Stimulated activated CD4-positive, alpha-beta T cell treated with anti-CD3 and anti-CD28 coated beads, Interleukin-12 subunit alpha, Interleukin-12 subunit beta, amount 100 ng/mL, for 4 hours (primary cell): ENCODE results near the gene GNAQ.
"Not testable (repeated sequence)": the region's sequence is repeated elsewhere in the genome, so short reads cannot be mapped to it uniquely, and the experiment has no call there.

Source experiments
- DNase-seq: peaks from one replicate; pipeline ENCODE4 v3.0.0-alpha.2; 2020

Gene GNAQ

DNA sequence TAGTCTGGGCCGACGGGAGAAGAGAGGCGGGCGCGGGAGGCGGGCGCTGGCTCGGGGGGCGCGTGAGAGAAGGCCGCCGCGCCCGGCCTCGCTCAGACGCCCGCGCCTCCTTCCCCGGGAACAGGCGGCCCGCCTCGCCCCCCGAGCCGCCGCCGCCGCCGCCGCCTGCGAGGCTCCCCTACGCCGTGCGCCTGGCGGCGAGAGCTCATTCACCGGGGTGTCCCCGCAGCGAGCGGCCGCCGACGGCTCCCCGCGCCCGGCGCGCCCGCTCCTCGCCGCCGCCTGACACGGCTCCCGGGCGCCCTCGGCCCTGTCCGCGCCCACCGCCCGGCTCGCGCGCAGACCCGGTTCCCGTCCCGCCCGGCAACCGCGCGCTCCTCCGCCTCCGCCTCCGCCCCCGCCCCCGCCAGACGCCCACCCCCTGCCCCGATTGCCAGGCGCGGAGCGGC is at the start of gene GNAQ:
Gene GNAQ (minus strand): TSS at position 368 of the 449 bp plus-strand sequence. CDS start 576 bp downstream, outside the sequence.
- DNase-seq: no peak

DNA sequence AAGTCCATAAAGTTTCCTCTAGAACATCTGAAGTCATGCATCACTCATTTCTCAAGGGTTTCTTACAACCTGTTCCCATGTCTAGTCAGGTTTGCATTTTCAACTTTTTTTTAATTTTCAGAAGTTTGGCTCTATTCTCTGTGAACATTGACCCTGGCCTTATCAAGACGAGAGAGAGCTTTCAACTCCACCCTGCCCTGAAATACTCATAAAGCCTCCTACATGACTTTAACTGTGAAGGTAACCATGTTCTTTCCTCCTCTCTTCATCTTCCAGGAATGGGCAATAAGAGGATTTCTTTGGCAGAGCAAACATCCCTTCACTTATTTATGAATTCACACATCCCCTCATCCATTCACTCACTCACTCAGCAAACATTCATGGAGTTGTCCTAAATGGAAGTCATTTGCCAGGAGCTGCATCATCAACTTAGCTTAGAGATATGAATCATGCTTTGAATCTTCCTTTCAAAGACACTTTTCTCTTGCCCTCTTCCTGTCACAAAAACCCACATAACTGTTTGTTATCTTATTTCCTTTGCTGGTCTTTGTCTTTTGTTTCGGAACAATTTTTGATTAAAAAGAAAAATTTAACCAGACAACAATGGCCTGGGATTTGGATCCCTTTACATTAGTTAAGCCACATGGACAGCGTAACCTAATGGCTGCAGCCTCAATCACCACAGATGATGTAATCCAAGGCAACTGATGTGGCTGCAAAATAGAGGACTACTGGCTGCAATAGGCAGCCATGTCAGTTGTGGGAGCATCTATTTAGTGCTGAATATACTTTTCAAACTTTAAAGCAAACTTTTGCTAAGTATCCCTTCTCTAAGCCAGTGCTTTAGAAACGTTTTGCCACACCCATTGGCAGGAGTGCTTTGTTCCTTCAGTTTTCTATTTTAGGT is 43.0 kb upstream of the GNAQ start:
- DNase-seq: no peak

DNA sequence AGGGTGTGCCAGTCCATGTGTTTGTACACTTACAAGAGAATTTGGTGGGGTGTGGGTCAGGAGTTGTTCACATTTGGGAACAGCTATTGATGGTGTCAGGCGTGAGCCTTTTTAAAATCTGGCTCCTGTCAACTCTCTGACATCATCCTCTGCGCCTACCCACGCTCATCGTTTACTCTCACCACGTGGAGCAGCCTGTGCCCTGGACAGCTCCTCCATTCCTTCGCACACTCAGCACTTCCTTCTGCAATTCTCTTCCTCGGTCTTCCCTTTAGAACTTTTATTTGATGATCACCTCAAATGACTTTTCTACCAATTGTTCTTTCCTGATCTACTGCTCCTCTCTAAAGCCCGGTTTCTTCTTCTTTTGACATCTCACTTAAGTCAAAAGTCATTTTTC is 42.1 kb upstream of the GNAQ start:
- DNase-seq: no peak

DNA sequence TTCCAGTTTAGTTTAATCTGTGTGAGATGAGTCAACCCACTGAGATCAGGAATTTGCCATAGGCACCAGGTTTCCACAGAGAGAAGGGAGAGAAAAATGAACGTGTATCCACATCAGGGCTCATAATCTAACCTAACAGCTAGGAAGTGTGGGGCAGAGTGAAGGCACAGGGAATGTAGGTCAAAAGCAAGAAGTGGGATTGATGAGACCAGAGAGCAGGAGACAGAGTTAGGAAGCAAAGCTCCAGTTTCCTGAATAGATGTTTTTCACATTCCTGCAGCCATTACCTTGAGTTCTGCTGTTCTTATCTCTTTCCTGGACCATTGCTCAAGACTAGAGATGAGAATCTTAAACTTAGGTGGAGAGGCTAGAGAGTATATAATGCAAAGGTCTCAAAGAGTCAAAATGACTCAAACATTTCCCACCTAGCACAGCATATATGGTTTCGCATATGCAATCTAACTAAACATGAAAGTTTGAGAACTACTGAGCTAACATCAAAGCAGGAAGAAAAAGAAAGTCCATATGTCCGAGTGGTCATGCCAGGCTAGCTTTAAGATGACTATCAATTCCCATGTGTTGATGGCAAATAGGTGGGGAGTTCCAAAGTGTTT is 41.1 kb upstream of the GNAQ start:
- no peak for DNase-seq

DNA sequence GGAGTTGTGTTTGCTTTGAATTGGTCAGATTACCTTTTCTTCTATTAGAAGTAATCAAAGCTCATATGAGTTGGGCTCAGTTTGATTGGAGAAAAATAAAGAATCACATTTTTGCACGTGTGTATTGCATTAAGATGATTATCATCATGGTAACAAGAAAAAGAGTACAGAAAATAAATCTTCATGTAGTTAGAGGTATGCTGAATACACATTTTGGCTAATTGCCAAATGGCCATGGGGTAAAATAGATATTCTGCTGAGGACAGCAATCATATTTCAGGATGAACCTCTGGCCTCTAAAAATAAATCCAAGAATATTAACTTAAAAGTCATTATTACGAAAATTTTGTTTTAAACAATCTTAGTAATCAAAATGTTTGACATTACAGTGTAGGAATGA is 38.9 kb upstream of the GNAQ start:
- no peak for DNase-seq

DNA sequence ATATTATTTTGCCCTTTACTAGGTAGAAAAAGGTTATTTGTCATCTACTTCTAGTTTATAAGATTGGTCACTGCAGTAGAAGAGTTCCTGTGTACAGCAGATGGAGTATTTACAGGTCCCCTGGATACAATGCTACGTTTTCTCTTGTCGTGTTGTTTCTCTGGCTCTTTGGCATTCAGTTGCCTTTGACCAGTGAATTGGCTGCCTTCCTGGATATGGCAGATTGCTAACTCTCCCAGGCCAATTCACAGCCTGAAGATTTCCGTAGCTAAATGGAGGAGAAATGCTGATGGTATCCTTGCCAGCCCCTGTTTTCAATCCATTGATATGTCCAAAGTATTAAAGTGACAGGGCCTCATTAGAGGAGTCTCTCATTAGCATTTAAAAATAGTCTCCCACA is 32.5 kb upstream of the GNAQ start:
- no peak for DNase-seq

DNA sequence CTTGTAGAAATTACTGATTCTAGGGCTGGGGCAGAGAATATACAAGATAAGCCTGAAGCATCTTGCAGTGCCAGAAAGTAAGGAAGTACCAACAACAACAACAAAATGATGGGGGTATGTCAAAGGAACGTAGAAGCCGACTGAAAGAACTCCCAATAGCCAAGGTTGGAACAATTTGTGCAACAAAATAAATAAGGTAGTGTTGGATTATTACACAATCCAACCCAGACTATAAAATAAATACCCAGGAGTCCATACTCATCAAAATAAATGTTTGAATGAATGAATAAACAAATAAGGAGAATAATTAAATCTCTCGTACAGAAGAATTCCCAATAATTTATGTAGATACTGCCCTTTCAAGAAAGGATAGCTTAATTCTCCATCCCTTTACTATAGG is 31.1 kb upstream of the GNAQ start:
- DNase-seq: no peak

DNA sequence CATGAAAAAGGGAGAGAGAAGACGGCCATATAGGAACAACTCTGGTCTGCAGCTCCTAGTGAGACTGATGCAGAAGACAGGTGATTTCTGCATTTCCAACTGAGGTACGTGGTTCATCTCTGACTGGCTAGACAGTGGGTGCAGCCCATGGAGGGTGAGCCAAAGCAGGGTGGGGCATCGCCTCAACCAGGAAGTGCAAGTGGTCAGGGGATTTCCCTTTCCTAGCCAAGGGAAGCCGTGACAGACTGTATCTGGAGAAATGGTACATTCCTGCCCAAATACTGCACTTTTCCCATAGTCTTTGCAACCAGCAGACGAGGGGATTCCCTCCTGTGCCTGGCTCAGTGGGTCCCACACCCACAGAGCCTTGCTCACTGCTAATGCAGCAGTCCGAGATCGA is 22.6 kb upstream of the GNAQ start:
- DNase-seq: not testable (repeated sequence)

DNA sequence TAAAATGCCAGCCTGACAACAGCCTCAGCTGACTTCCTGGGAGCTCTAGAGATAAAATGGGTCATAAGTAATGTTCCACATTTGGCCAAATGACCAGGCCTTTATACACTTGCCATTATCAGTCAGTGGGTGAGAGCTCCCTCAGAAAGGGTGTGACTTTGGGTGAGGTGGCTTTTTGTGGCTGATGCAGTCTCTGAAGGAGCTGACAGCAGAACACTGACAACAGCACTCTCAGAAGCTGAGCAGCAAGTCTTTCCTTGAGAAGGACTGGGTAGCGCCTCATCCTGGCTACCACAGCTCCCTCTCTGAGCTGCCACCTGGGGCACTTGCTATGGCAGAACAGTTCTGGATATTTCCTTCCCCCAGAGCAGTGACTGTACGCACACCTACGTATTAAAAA is 22.0 kb upstream of the GNAQ start:
- DNase-seq: no peak

DNA sequence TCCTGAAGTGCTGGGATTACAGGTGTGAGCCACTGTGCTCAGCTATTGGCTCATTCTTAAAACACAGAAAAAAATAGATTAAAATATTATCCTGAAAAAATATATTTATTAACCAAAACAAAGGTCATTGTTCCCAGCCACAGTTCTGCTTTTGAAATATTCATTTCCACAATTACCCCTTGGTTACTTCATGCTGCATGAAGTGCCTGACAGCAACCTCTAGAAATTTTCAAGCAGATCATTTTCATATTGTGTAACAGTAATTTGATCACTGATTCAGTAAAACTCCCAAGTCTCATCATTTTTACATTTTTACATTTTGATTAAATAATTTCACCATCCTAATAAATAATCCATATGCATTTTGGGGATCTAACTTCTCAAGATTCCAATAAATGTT is 18.8 kb upstream of the GNAQ start:
- DNase-seq: no peak

DNA sequence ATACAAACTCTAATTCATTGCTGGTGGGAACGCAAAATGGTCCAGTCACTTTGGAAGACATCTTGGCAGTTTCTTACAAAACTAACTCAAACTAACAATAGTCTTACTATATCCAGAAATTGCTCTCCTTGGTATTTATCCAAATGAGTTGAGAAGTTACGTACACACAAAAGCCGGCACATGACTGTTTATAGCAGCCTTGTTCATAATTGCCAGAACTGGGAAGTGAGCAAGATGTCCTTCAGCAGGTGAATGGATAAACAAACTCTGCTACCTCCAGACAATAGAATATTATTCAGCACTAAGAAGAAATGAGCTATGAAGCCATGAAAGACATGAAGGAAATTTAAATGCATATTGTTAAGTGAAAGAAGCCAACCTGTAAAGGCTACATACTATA is 17.9 kb upstream of the GNAQ start:
- DNase-seq: no peak

DNA sequence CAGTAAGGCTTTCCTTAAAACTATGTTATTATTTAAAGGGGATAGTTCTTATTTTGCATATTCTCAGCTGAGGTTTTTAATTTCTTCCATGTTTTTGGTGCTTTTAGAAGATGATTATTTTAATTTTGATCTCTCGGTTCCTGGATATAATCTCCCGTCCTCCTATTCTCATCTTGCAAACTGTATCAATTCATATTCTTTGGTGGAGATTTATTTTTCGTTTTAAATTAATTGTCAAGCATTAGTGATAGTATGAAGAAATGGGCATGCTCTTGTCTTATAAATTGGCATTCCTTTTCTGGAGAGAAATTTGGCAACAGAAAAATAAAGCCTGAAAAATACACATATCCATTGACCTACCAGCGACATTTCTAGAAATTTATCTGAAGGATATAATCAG is 15.5 kb upstream of the GNAQ start:
- no peak for DNase-seq

DNA sequence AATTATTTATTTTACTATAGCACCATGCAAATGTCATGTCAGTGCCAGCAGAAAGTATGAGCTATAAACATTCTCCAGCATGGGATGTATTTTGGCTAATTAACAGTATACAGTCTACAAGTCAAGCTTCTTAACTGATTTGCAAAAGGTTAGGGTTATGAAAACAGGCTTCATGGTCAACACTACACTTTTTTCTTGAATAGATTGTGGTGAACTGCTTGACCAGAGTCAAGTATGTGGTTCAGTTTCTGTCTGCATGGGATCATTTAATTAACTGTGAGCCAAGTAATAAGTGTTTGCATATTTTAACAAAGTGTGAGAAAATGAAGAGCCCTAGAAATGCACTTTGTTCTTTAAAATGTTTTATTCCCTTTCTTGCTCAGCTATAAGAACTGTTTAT is 14.5 kb upstream of the GNAQ start:
- no peak for DNase-seq

DNA sequence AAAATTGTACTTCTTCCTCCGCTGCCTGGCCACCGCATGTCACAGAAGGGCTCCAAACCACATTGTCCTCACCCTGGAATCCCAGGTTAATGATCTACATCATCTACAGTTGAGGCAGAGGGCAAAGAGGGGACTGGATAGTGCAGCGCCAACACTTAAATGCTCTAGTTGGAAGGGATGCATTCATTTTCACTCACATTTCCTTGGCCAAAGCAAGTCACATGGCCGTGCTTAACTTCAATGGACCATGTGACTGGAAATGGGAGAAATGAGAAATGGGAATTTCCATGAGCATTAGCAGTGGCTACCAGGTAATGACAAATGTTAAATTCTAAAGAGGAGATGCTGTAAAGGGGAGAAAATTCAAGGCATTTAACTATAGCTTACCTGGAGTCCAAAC is 13.3 kb upstream of the GNAQ start:
- no peak for DNase-seq

DNA sequence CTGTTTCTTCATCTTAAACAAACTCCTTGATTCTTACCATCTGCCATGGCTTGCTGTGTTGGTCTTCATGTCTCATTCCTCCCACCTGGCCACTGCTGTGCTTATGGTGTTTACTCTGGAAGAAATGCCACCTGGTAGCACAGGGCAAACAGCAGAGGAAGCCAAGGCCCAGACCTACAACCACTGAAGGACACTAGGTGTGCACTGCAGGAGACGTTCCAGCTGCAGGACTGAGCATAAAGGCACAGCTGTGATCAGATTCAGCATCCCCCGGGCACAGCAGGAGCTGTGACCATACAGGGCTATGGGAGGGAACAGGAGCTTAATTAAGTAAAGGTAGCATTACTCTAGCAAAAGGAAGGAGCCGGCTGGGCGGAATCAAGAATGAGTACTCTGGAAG is 12.6 kb upstream of the GNAQ start:
- DNase-seq: no peak

DNA sequence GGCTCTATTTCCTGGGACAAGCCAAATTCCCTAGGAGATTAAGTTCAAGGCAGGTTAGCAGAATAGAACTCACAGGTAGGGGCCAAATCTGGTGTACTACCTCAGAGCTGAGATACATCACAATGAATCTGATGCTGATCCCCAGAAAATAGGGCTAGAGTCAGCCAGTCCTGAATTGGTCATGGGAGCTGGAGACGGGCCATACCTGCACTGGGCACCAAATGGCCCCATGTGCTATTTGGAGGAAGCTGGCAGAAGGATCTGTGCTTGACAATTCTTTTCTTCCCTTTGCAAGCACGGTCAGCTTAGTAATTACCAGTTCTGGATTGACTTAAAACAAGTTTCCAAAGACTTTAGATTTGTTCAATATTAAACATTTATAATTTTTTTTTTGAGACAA is 10.4 kb upstream of the GNAQ start:
- no peak for DNase-seq

DNA sequence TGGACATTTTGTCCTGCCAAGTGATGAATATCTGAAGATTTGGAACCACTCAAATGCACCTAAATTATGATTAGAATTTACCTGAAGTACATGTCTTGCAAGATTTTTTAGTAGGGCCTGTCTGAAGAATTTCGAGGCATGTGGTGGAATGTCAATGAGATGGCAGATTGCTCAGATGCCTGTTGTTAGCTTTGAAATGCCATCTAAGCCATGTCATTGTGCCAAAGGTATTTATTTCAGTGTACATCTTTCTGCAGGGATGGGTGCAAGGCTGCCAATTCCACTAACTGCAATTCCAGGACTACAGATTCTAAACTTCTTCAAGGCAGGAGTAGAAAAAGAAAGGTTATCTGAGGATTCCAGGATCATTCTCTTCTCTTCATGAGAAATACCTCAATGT is 9.1 kb upstream of the GNAQ start:
- DNase-seq: no peak

DNA sequence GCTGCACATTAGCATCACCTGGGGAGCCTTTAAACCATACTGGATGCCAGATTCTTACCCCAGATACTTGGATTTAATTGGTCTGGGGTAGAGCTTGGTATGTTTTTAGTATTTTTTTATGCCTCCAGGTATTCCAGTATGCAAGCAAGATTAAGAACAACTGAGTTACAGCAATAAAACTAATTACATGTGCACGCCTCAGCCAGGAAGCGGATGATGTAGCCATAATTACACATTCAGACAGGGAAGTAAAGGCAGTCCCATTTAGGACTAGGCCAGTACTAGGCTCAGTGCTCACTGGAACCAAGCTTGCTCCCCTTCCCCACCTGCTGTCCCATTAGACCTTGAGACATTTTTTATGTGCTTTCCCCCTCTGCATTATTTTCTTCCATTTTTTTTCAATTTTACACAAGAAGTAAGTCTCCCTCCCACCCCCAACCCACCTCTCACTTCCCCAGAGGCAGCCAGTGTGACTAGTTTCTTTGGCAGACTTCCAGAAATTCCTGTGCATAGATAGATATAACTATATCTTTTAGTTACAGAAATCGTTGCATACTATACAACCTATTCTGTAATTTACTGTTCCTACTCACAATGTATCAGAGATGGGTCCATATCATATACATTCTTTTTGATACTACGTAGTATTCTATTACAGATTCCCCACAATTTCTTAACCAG is 7.1 kb upstream of the GNAQ start:
- no peak for DNase-seq

DNA sequence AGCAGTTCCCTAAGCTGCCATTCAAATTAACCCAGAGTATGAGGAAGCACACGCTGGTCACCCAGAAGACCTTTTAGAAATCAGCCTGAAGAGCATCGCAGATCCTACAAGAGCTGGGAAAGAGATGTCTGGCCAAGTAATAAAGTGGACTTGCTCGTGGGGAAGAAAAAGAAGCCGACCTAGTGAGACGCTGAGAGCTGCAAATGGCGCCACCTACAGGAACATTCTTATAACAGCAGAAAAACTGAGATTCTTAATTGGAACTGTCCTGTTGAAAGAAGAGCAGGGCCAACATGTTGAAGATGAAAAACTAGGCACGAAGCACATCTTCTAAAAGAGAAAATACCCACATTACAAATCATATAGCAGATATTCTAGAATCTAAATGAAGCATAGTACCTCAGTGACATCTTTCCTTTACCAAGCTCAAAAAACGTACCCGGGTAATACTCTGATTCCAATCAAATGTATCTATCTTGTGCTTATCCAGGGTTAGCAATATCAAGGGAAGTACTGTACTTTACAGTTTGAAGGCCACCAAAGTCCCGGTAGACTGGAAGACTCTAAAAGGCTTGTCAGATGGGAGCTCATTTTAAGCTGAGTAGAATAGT is 3.9 kb upstream of the GNAQ start:
- DNase-seq: peak; percentile 28

DNA sequence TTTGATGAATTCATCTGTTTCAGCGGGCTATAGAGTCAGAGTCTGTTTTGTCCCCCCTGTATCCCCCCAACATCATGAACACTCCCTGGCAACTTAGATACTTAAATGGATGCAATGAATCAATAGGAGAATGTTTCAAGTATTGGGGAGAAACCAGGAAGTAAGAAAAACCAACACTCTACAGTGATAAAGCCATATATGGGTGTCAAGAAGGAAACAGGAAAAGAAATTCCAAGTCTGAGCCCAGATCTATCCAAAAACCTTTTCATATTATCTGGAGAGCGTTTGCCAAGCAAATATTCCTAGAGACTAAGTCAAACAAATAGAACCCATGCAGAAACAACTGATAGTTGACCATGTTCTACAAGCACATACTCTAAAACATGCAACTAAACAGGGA is 2.3 kb upstream of the GNAQ start:
- DNase-seq: no peak

DNA sequence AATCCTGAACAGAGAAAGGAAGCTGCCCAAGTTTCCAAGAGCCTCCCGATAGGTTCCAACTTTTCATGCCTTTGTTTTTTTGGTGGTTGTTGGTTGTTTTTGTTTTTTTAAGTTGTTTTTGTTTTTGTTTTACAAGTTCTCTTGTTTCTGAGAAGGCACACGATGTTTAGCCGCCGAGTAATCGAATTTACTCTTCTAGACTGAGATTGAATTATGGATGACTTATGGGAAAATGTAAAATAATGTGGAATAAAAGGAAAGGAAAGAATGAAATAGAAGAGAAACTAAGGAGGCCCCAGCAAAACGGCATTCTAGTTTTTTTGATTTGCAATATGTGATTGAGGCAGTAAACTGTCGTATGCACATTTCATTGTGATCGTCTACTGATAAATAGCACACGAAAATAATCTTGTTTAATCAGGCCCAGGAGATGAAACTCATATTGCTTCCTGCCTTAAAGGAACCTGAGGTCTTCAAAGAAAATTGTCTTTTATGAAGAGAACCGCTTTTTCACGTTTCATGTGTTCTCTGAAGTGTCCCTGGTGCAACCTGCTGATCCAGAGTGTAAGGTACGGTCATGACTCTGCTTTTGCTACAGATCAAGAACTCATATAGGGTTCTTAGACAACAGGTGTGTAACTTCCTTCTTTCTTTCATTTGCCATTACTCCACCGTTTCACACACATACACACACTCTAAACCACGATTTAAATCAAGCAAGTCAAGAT is 1.3 kb upstream of the GNAQ start:
- DNase-seq: no peak

DNA sequence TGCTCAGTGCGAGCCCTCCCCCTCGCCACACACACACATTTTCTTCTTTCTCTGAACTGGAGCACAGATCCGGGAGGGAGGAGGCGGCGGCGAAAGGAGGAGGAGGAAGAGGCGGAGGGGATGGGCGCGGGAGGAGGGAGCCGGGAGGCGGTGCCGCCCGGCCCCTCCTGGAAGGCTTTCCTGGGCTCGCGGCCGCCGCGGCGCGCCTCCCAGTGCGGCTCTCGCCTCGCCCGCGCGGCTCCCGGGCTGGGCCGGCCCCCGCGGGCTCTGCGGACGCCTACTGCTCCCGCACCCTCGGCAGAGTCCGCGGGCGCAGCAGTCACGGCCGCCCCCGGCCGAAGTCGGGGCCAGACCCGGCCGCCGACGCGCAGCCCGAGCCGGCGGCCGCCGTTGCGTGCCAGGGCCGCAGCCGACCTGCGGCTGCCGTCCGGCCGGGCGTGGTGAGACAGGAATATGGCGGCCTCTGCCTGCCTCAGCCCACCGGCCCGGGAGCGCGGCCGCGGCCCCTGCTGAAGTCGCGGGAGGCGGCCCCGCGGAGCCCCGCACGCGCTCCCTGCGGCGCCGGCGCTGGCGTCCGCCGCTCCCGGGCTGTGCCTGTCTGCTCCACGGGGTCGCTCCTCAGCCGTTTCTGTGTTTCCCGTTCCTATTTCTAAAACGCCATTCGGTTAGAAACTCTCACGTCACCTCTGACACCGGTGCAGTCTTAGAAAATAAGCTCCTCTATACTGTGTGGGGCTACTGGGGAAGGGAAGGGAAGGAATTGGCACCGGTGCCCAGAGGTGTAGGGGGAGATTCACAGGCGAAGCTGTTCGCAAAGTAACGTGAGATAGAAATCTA is 500 bp upstream of the GNAQ start:
- DNase-seq: peak; percentile 70
